A673 (cell line): ENCODE results near the gene INHBA. TPM values are rescaled to one million over a fixed set of nuclear protein-coding genes. Genes with fewer than 3 reads are reported as not detected.

Experiments used
- BruUV-seq: library from RNA; stranded (reverse); fragments of 400-500 nt; replicated peaks from 2 replicates; lab custom pipeline; 2021; lab: Mats Ljungman, UMichigan
- CTCF ChIA-PET: fragments of 300-600 bp; sonication (Branson Sonifier 250); formaldehyde crosslinking; loops from one replicate; lab custom pipeline; 2022; ENCODE audit warnings: antibody characterized with exemption; lab: Charles Lee
- POLR2A ChIA-PET: fragments of 300-600 bp; sonication (Branson Sonifier 250); formaldehyde crosslinking; loops from one replicate; lab custom pipeline; 2022; ENCODE audit warnings: antibody characterized with exemption; ENCODE audit not compliant: low non-redundant PET; lab: Charles Lee
- DNase-seq: peaks from one replicate; pipeline ENCODE4 v3.0.0-alpha.2; 2015; ENCODE audit warnings: low spot score
- H3K27ac ChIP-seq: fragments of 200-600 bp; sonication (generic); 2 replicates; pipeline ENCODE4 v1.5.1; 2016; ENCODE audit warnings: mixed run types, low read depth, mild to moderate bottlenecking, mixed read lengths, antibody characterized with exemption, low read length; ENCODE audit not compliant: poor library complexity, severe bottlenecking
- H3K27me3 ChIP-seq: fragments of 200-600 bp; sonication (generic); replicated peaks from 2 replicates; pipeline ENCODE4 v1.6.1; 2017; ENCODE audit warnings: mixed run types, low read depth, mild to moderate bottlenecking, mixed read lengths, antibody characterized with exemption, low read length; ENCODE audit not compliant: insufficient read depth, poor library complexity
- H3K36me3 ChIP-seq: fragments of 200-600 bp; sonication (generic); 2 replicates; pipeline ENCODE4 v1.6.1; 2016; ENCODE audit warnings: mixed run types, mild to moderate bottlenecking, mixed read lengths, antibody characterized with exemption, low read length; ENCODE audit not compliant: insufficient read depth, poor library complexity, severe bottlenecking
- H3K4me1 ChIP-seq: fragments of 200-600 bp; sonication (generic); 2 replicates; pipeline ENCODE4 v1.6.1; 2017; ENCODE audit warnings: mixed run types, mild to moderate bottlenecking, mixed read lengths, antibody characterized with exemption, low read length; ENCODE audit not compliant: insufficient read depth, poor library complexity, severe bottlenecking
- H3K4me3 ChIP-seq: fragments of 200-600 bp; sonication (generic); 2 replicates; pipeline ENCODE4 v1.5.1; 2016; ENCODE audit warnings: low read depth, mixed run types, mild to moderate bottlenecking, mixed read lengths, low read length; ENCODE audit not compliant: poor library complexity, severe bottlenecking
- H3K9me3 ChIP-seq: fragments of 200-600 bp; sonication (generic); 2 replicates; pipeline ENCODE4 v1.6.1; 2016; ENCODE audit warnings: mixed run types, low read depth, mild to moderate bottlenecking, mixed read lengths, antibody characterized with exemption, low read length; ENCODE audit not compliant: poor library complexity, severe bottlenecking
- CTCF ChIP-seq: fragments of 300-800, 200-600 bp; sonication (generic); conservative IDR thresholded peaks from 2 replicates; pipeline ENCODE4 v1.5.1; 2017; ENCODE audit warnings: low read depth, mild to moderate bottlenecking, antibody characterized with exemption, low read length, moderate library complexity, mixed read lengths
- EZH2 ChIP-seq: fragments of 200-600 bp; sonication (generic); IDR thresholded peaks from 2 replicates; pipeline ENCODE4 v1.6.1; 2017; ENCODE audit warnings: borderline replicate concordance, low read depth, mild to moderate bottlenecking, mixed read lengths, antibody characterized with exemption, low read length; ENCODE audit not compliant: poor library complexity, severe bottlenecking
- intact Hi-C: fragments of 100-400 bp; cut with micrococcal nuclease; formaldehyde crosslinking; loops from one replicate; pipeline ENCODE4 v1.10.0; 2022; ENCODE audit not compliant: unreplicated experiment
- total RNA-seq: library from RNA; stranded (reverse); gene quantifications from 2 replicates; pipeline ENCODE4 v1.2.3, GENCODE V29; 2021

Gene INHBA
- total RNA-seq, 1 experiment from 2014 or later: 1.7 TPM

DNA sequence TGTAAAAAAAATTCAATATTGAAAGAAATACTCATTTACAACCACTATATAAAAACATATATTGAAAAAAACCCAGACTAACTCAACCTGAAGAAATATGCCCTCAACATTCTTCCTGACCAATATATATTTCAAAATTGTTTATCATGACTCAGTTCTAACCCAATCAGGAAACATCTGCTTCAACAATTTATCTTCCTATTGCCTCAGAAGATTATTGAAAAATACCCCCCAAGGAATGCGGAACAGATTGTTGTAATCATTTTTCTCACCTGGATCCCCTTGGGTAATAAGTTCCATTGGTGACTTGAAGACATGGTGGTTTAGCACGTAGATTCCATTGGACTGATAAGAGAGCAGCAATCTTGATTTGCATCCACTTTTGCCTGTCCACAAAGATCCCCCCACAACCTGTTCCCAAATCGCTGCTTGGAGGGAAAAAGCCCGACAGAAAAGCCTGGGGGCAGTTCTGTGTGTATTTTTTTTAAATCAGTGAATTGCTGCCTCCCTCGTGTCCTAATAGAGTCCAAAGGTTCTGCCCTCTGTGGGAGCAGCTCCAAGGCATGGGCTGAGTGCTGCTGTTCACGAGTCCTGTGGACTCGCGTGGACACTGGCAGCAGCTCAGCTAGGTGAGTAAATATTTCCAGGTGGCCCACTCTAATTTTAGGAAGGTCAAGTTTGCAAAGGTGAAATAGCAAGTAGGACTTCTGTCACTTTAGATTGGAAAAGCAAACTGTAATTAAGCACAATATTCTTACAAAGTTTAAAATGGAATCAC, 5.9 kb upstream of the INHBA start:
- BruUV-seq: no TSS peak
- Histone ChIP-seq H3K27ac (no peak overlapping the region), H3K27me3 (no peaks in the 10 kb centered on the region), H3K9me3 (no peaks in the 10 kb centered on the region), H3K4me1 (peaks cover 8% of the 10 kb centered on the region), H3K4me3 (no peak overlapping the region), H3K36me3 (no peaks in the 10 kb centered on the region)
- intact Hi-C loops: loop anchor here (5.0 to 10.0 kb wide), 3 partner anchors 346 to 1476 kb away; no protein-coding TSS in a partner anchor
- TF ChIP-seq CTCF: no peak
- TF ChIP-seq EZH2: no peak
- ChIA-PET POLR2A (no interaction called here), CTCF (no interaction called here)
- no peak for DNase-seq

- Histone ChIP-seq H3K9me3 (no peaks in the 10 kb centered on the region), H3K36me3 (no peaks in the 10 kb centered on the region), H3K4me1 (peaks cover 12% of the 10 kb centered on the region), H3K4me3 (no peak overlapping the region), H3K27me3 (no peaks in the 10 kb centered on the region), H3K27ac (no peak overlapping the region)
- no peak for DNase-seq
- no TSS peak for BruUV-seq
- ChIA-PET CTCF (interaction anchor here (1.8 kb wide), 1 partner anchor 704 kb away, joined by 7 read pairs; no protein-coding TSS in a partner anchor), POLR2A (no interaction called here)
- TF ChIP-seq CTCF (no peak), EZH2 (no peak)
- intact Hi-C loops: loop anchor here (5.0 to 10.0 kb wide), 3 partner anchors 344 to 1474 kb away; no protein-coding TSS in a partner anchor
These were observed 3.5 kb upstream of the INHBA start for GRCh38 chr7:41706228-41706930.

DNA sequence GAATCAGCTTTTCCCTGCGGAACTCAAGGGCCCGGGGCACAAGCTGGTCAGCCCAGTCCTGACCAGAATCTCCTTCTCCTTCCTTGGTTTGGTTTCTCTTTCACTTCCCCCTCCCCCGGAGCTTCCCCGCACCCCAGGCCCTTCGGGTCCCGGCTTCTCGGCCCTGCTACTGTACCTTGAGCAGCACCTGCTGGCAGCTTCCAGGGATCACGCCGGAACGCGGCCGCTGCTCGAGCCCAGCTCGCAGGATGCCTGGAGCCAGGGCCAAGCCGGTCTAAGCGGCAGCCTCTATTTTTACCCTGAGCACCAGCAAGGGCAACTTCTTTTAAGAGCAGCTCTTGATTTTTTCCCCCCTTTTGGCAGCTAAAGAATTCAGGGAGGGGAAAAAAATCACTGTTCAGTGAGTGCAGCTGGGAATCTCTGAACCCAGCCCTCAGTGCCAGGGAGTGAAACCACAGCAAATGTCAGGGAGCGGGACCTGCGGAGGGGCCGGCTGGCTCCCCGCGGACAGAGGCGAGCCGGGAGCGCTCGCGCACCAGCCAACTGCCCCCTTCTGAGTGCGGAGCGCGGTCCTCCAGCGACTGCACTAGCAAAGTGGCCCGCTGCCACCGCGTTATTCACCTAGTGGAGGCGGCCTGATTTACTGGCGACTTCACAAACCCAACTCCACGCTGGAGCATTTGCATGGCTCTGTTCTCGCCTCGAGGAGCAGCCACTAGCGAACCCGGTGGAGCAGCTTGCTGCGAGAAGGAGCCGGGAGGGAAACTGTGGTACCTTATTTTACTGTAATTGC, 2.4 kb upstream of the INHBA start:
- no TSS peak for BruUV-seq
- Histone ChIP-seq H3K27me3 (no peaks in the 10 kb centered on the region), H3K9me3 (no peaks in the 10 kb centered on the region), H3K4me3 (peak overlapping the region; percentile 47), H3K27ac (peak overlapping the region; percentile 18), H3K4me1 (peaks cover 12% of the 10 kb centered on the region), H3K36me3 (no peaks in the 10 kb centered on the region)
- POLR2A ChIA-PET: no interaction called here
- peak; percentile 86 for DNase-seq
- TF ChIP-seq CTCF (peak; percentile 80), EZH2 (no peak)
- CTCF ChIA-PET: interaction anchor here (0.6 to 1.8 kb wide), 3 partner anchors 9 to 1473 kb away, joined by 3 to 7 read pairs (median 4); no protein-coding TSS in a partner anchor
- intact Hi-C loops: loop anchor here (5.0 to 10.0 kb wide), 3 partner anchors 343 to 1473 kb away; no protein-coding TSS in a partner anchor
